ENCODE measurements around the gene MT1E.
"Not testable (repeated sequence)": the region's sequence is repeated elsewhere in the genome, so short reads cannot be mapped to it uniquely, and the experiment has no call there.

Gene MT1E

DNA sequence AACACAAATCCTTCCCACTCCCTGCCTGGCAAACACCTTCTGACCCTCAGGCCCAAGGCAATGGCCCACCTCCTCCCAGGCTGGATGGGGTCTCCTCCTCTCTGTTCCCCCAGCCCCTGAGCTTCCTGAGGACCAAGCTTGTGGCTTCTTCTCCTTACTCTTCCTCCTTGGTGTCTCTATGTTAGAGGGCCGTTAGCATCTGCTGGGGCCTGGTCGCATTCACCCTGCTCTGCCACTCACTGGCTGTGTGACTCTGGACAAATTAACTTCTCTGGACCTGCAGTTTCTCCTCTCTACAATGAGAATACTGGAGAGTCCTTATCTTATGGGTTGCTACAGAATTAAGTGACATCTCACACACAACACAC lies 17.9 kb upstream of the MT1E start:
- no peak for DNase-seq

GRCh38 chr16:56608043-56608875 lies 17.3 kb upstream of the MT1E start, which contains the start of gene MT2A:
Gene MT2A (plus strand): TSS chr16:56608584. CDS start chr16:56608656, 72 bp downstream.
- DNase-seq: peak; percentile 86

DNA sequence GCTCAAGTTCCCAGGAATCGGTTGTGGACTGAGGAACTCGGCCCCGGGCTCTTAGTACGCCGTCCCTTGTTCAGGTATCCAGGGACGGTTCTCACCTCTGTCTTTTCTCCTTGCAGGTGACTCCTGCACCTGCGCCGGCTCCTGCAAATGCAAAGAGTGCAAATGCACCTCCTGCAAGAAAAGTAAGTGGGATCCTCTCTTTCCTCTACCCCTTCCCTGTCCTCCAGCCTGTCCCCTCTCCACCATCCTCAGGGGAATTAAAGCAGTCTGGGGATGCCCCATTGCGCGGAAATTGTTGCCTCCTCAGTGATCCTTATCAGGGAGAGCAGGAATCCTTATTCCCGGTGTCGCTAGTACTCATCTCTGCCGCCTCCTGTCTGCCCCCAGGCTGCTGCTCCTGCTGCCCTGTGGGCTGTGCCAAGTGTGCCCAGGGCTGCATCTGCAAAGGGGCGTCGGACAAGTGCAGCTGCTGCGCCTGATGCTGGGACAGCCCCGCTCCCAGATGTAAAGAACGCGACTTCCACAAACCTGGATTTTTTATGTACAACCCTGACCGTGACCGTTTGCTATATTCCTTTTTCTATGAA lies 16.6 kb upstream of the MT1E start:
- DNase-seq: no peak

GRCh38 chr16:56609463-56609921 lies 16.1 kb upstream of the MT1E start:
- DNase-seq: peak; percentile 64

- DNase-seq: peak; percentile 58
Measured at GRCh38 chr16:56610017-56610608, 15.5 kb upstream of the MT1E start.

- no peak for DNase-seq
Measured at GRCh38 chr16:56610609-56611111, 14.9 kb upstream of the MT1E start.

DNA sequence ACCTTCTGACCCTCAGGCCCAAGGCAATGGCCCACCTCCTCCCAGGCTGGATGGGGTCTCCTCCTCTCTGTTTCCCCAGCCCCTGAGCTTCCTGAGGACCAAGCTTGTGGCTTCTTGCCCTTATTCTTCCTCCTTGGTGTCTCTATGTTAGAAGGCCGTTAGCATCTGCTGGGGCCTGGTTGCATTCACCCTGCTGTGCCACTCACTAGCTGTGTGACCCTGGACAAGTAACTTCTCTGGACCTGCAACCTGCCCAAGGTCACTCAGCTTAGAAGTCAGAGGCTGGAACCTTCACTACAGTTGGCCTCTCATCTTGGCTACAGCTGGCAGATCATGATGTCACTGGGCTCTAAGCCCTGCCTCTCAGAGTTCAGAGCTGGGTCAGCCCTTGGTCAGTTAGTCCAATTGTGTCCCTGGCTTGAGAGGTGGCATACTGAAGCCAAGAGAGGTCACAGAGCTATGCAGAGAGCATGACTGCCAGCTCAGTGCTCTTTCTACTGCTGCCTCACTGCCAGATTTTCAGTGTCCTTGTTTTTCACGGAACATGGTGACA lies 14.2 kb upstream of the MT1E start:
- no peak for DNase-seq

DNA sequence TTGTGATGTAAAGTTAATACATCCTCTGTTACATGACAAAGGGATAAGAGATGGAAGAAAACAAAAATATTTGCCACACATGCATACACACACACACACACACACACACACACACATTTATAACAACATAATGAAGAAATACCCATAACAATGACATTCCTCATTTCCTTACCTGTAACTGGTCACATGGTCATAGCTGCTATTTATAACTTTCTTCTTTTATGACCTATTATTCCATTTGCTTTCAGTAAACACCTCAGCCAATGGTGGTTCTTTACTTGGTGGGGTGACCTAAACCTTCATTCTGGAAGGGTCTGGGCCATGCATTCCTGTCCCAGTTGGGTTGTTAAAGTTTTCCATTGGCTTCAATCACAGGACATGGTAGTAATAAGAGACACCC lies 11.9 kb upstream of the MT1E start:
- no peak for DNase-seq

DNA sequence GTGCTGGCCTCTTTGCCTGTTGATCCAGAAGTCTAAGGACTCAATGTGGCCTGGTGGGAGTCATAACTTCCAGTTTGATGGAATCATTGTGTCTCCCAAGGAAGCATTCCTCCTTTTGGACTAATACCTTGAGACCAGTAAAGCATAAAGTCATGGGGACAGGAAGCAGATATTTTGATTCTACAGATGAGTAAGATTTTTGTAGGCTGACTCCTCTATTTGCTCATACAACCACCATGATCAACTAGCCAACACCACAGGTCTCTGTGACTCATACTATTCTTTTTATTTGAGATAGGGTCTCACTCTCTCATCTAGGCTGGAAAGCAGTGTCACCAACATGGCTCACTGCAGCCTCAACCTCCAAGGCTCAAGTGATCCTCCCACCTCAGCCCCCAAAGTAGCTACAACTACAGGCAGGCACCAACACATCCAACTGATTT lies 11.0 kb upstream of the MT1E start:
- DNase-seq: no peak

GRCh38 chr16:56615353-56615752 lies 10.2 kb upstream of the MT1E start:
- DNase-seq: no peak

DNA sequence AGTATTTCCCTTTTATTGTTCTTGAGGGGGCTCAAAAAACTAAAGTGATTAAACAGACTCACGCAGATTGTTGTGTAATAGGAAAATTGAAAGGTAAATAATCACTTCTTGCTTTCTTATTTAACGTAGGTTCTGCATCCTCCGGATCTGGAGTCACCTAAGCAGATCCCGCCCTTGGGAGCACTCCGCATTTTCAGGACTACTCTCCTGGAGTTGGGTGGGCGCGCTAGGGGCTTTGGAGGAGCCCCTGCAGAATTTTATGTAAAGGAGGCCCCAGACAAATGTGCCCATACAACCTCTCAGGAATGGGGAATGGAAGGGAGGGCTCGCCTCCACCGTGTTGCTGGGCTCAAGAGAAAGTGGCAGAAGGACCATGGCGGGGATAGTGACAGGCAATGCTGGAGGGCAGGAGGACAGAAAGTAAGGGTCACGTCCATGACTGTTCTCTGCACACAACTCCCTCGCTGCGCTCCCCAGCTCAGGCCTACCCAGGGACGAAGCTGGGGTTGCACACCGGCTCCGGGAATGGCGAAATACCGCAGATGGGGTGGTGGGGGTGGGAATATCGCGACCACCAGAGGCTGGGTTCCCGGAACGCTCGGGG lies 8.9 kb upstream of the MT1E start:
- DNase-seq: no peak

- no peak for DNase-seq
Measured at GRCh38 chr16:56617212-56618085, 8.1 kb upstream of the MT1E start.

DNA sequence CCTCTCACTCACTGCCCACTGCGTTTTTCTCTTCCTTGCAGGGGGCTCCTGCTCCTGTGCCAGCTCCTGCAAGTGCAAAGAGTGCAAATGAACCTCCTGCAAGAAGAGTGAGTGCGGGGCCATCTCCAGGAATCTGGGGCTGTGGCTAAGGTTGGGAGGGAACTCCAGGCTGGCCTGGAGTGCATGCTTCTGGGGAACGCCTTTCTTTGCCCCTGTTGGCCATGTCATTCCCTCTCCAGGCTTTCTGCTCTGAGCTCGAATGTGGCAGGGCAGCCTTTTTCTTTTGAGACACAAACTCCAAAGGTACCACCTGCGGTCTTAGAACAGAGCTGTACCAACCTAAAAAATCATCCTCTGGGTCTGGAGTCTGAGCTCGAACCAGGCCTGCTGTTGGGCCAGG lies 7.4 kb upstream of the MT1E start:
- no peak for DNase-seq

DNA sequence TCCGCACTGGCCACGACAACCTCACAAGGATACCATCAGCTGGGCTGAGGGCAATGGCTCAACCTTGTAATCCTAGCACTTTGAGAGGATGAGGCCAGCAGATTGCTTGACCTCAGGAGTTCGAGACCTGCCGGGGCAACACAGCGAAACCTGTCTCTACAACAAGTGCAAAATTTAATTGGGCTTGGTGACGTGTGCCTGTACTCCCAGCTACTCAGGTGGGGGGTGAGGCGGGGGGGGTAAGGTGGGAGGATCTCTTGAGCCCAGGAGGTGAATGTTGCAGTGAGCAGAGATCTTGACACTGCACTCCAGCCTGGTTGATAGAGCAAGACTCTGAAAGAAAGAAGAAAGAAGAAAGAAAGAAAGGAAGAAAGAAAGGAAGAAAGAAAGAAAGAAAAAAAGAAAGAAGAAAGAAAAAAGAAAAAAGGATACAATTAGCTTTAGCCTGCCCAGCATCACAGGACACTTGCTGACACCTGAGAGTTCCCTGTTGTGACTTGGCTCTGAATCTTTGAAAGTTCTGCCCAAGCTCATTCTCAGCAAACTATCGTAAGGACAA lies 5.2 kb upstream of the MT1E start:
- no peak for DNase-seq

DNA sequence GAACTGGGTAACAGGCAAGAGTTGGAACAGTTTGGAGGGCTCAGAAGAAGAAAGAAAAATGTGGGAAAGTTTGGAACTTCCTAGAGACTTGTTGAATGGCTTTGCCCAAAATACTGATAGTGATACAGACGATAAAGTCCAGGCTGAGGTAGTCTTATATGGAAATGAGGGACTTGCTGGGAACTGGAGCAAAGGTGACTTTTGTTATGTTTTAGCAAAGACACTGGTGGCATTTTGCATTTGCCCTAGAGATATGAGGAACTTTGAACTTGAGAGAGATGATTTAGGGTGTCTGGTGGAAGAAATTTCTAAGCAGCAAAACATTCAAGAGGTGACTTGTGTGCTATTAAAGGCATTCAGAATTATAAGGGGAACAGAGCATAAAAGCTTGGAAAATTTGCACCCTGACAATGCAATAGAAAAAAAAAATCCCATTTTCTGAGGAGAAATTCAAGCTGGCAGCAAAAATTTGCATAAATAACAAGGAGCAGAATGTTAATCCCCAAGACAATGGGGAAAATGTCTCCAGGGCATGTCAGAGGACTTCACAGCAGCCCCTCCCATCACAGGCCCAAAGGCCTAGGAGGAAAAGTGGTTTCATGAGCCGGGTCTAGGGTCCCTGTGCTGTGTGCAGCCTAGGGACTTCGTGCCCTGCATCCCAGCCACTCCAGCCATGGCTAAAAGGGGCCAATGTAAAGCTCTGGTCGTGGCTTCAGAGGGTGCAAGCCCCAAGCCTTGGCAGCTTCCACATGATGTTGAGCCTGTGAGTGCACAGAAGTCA lies 3.7 kb upstream of the MT1E start:
- DNase-seq: not testable (repeated sequence)

DNA sequence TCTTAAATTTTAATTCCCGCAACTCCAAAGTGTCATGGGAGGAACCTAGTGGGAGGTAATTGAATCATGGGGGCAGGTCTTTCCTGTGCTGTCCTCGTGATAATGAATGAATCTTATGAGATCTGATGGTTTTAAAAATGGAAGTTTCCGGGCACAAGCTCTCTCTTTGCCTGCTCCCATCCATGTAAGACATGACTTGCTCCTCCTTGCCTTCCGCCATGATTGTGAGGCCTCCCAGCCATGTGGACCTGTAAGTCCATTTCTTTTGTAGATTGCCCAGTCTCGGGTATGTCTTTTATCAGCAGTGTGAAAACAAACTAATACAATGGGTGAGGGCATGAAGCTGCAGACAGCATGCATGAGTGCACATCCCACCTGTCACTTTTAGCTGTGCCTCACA lies 2.4 kb upstream of the MT1E start:
- DNase-seq: not testable (repeated sequence)

DNA sequence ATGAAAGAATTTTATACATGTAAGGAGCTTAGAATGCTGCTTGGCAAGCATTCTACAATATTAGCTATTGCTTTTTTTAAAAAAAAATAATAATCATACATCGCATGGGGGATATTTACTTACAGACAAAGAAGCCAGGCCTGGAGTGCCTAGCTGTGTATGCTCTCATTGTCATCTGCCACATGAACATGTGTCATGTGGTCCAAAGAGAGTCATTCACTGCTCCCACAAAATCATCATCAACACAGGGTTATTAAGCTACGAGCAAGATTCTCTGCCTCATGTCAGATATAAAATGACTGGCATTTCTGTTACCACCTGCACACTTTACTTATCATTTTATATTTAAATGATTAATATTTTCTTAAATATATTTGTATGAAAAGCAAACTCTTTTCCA lies 1.9 kb upstream of the MT1E start:
- DNase-seq: no peak

GRCh38 chr16:56625943-56626654 lies 518 bp downstream of the MT1E start:
- DNase-seq: no peak

DNA sequence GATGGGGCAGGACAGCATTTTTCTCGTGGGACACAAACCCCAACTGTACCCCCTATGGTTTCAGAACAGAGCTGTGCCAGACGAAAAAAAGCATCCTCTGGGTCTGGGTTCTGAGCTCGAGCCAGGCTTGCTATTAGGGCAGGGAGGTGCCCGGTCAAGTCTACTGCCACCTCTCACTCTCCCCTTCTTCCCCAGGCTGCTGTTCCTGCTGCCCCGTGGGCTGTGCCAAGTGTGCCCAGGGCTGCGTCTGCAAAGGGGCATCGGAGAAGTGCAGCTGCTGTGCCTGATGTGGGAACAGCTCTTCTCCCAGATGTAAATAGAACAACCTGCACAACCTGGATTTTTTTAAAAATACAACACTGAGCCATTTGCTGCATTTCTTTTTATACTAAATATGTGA lies 1.1 kb downstream of the MT1E start:
- no peak for DNase-seq

Data from activated CD4-positive, alpha-beta T cell treated with anti-CD3 and anti-CD28 coated beads, Interleukin-2, amount 50 U/mL, for 1 hour (primary cell).